NT2/D1 (cell line): ENCODE data around the gene B3GNT9.

Source experiments
- SUZ12 ChIP-seq: IDR thresholded peaks from 2 replicates; pipeline ENCODE4 v1.6.1; 2011; ENCODE audit not compliant: insufficient read length, insufficient read depth; ENCODE audit errors: extremely low read depth
- YY1 ChIP-seq: IDR thresholded peaks from 2 replicates; pipeline ENCODE4 v1.6.1; 2011; ENCODE audit not compliant: insufficient read length, insufficient read depth
- ZNF274 ChIP-seq: IDR thresholded peaks from 2 replicates; pipeline ENCODE4 v1.6.1; 2011; ENCODE audit warnings: mild to moderate bottlenecking, low read depth, low read length

- no peak for TF ChIP-seq YY1
- TF ChIP-seq SUZ12 = peak; percentile 82
- TF ChIP-seq ZNF274 = no peak
Measured at GRCh38 chr16:67191995-67192681, 41.3 kb upstream of the B3GNT9 start, which contains the start of gene E2F4.
